Activated naive CD8-positive, alpha-beta T cell treated with anti-CD3 and anti-CD28 coated beads, Interleukin-2, amount 50 U/mL, for 24 hours (primary cell): ENCODE data around the gene COQ9.
"Not testable (repeated sequence)": the region's sequence is repeated elsewhere in the genome, so short reads cannot be mapped to it uniquely, and the experiment has no call there.

Experiments
- ATAC-seq: fragments of 150-1000 bp; cut with Tn5 transposase; one replicate; pipeline ENCODE4 v1.10.0; 2021
- DNase-seq: peaks from one replicate; pipeline ENCODE4 v3.0.0; 2021
- H3K27ac Mint-ChIP-seq: one replicate; pipeline ENCODE4 v1.8.0; 2021; ENCODE audit warnings: mild to moderate bottlenecking, mixed read lengths
- H3K27me3 Mint-ChIP-seq: one replicate; pipeline ENCODE4 v1.8.0; 2021; ENCODE audit warnings: mixed read lengths
- H3K36me3 Mint-ChIP-seq: one replicate; pipeline ENCODE4 v1.8.0; 2021; ENCODE audit warnings: low read depth, mixed read lengths
- H3K4me1 Mint-ChIP-seq: one replicate; pipeline ENCODE4 v1.8.0; 2021; ENCODE audit warnings: mixed read lengths
- H3K4me3 Mint-ChIP-seq: one replicate; pipeline ENCODE4 v1.8.0; 2021; ENCODE audit warnings: mild to moderate bottlenecking, moderate library complexity, mixed read lengths
- H3K9me3 Mint-ChIP-seq: one replicate; pipeline ENCODE4 v1.8.0; 2021; ENCODE audit warnings: mixed read lengths

COQ9 gene

DNA sequence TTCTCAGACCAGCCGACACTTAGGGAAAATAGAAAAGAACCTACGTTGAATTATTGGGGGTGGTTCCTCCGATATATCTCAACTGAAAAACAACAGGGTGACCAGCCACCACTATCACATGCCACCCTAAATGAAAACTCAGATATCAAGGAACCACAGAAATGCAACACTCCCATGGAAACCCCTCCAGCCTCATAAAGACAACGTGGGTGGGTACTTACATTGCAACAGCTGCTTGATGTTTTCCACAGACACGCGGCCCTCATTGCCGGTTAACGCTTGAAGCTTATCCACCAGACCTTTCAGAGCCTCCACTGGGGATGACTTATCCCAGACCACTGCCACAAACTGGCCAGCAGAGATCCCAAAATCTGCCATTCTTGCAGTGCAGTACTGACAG lies 6.7 kb upstream of the COQ9 start:
- H3K36me3 Mint-ChIP-seq, result peaks cover 57% of the 10 kb centered on the region
- peaks cover 22% of the 10 kb centered on the region for H3K4me1 Mint-ChIP-seq
- H3K4me3 Mint-ChIP-seq, DNase-seq, ATAC-seq, H3K27ac Mint-ChIP-seq, H3K27me3 Mint-ChIP-seq: not testable (repeated sequence)
- peaks cover 15% of the 10 kb centered on the region for H3K9me3 Mint-ChIP-seq

DNA sequence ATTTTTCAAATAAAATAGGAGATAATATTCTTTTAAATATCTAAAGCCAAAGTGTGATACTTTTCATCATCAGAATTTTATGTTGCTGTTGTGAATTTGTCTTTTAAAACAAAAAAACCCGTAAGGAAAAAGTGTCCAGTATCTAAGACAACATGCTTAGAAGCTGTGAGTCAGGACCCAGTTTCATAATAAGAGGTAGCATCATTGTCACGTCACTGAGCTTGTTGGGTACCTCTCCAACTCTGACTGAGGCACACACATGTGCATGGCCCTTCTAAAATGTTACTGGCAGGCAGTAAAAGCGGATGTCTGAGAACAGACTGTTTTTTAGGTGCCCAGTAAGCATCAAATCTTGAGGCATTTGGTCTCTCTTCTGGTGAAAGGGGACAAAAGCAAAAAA lies 2.6 kb upstream of the COQ9 start:
- peak overlapping the region; percentile 28 for H3K4me3 Mint-ChIP-seq
- H3K36me3 Mint-ChIP-seq, result peaks cover 40% of the 10 kb centered on the region
- ATAC-seq (no peak), DNase-seq (no peak)
- H3K27ac Mint-ChIP-seq, result no peak overlapping the region
- H3K27me3 Mint-ChIP-seq, result no peaks in the 10 kb centered on the region
- peaks cover 45% of the 10 kb centered on the region for H3K4me1 Mint-ChIP-seq
- H3K9me3 Mint-ChIP-seq, result peaks cover 15% of the 10 kb centered on the region

DNA sequence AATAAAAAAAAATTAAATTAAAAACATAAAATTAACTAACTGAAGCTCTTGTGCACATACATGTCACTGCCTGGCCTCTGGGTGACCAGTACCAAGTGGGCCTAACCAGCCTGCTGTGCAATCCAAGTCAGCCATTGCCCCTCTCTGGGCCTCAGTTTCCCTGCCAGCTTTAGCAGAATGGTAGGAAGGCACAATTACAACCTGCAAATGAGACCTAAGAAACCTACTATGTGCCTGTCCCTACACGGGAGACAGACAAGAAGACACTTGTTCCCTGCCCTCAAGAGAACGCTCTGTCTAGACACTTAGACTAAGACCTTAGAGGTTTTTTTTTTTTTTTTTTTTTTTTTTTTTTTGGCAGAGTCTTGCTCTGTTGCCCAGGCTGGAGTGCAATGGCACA lies 1.8 kb upstream of the COQ9 start:
- H3K36me3 Mint-ChIP-seq, result peaks cover 32% of the 10 kb centered on the region
- H3K27ac Mint-ChIP-seq, result no peak overlapping the region
- no peak for DNase-seq
- peaks cover 10% of the 10 kb centered on the region for H3K9me3 Mint-ChIP-seq
- H3K27me3 Mint-ChIP-seq, result no peaks in the 10 kb centered on the region
- no peak for ATAC-seq
- peak overlapping the region; percentile 94 for H3K4me3 Mint-ChIP-seq
- peaks cover 45% of the 10 kb centered on the region for H3K4me1 Mint-ChIP-seq

- peak overlapping the region; percentile 89 for H3K27ac Mint-ChIP-seq
- no peaks in the 10 kb centered on the region for H3K27me3 Mint-ChIP-seq
- DNase-seq, result peak; percentile 30
- H3K36me3 Mint-ChIP-seq, result peaks cover 21% of the 10 kb centered on the region
- peak overlapping the region; percentile 94 for H3K4me3 Mint-ChIP-seq
- ATAC-seq, result peak; percentile 30
- H3K4me1 Mint-ChIP-seq, result peaks cover 43% of the 10 kb centered on the region
- H3K9me3 Mint-ChIP-seq, result peaks cover 2% of the 10 kb centered on the region
Observed at GRCh38 chr16:57446531-57447185, 621 bp upstream of the COQ9 start.

DNA sequence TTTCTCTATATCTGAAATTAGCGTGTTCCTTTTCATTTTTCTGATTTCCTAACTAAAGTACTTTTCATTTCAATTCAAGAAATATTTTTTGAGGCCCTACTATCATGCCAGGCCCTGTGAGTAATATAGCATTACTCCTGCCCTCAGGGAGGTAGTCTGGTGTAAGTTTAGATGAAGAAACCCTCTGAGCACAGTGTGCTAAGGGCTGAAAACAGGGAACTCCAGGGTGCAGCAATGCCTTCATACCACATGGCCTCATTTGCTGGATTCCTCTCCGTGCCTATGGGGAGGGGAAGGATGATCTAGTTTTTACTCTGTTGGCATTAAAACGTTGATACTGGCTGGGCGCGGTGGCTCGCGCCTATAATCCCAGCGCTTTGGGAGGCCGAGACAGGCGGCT lies 4.7 kb downstream of the COQ9 start:
- H3K9me3 Mint-ChIP-seq, result no peaks in the 10 kb centered on the region
- no peak for DNase-seq
- no peaks in the 10 kb centered on the region for H3K27me3 Mint-ChIP-seq
- no peak overlapping the region for H3K27ac Mint-ChIP-seq
- no peak overlapping the region for H3K4me3 Mint-ChIP-seq
- peaks cover 23% of the 10 kb centered on the region for H3K4me1 Mint-ChIP-seq
- peaks cover 32% of the 10 kb centered on the region for H3K36me3 Mint-ChIP-seq
- no peak for ATAC-seq

- Mint-ChIP-seq H3K27ac (peak within 1 kb of the TSS; percentile 99), H3K4me3 (peak within 1 kb of the TSS; percentile 99), H3K36me3 (peaks cover 20% of the 10 kb centered on the region), H3K27me3 (no peaks in the 10 kb centered on the region), H3K4me1 (peaks cover 25% of the 10 kb centered on the region), H3K9me3 (no peaks in the 10 kb centered on the region)
- ATAC-seq (peak; percentile 91), DNase-seq (peak; percentile 96)
Observed at GRCh38 chr16:57462209-57462977, 15.1 kb downstream of the COQ9 start, which contains the start of gene POLR2C. TSS of gene POLR2C (plus strand) at chr16:57462679. CDS start at chr16:57462725, 46 bp downstream.

GRCh38 chr16:57462978-57463362 lies 15.7 kb downstream of the COQ9 start:
- H3K27ac Mint-ChIP-seq, result peak overlapping the region; percentile 99
- H3K4me1 Mint-ChIP-seq, result peaks cover 25% of the 10 kb centered on the region
- peaks cover 23% of the 10 kb centered on the region for H3K36me3 Mint-ChIP-seq
- no peaks in the 10 kb centered on the region for H3K9me3 Mint-ChIP-seq
- H3K27me3 Mint-ChIP-seq, result no peaks in the 10 kb centered on the region
- peak overlapping the region; percentile 99 for H3K4me3 Mint-ChIP-seq
- ATAC-seq, result no peak
- DNase-seq, result no peak

DNA sequence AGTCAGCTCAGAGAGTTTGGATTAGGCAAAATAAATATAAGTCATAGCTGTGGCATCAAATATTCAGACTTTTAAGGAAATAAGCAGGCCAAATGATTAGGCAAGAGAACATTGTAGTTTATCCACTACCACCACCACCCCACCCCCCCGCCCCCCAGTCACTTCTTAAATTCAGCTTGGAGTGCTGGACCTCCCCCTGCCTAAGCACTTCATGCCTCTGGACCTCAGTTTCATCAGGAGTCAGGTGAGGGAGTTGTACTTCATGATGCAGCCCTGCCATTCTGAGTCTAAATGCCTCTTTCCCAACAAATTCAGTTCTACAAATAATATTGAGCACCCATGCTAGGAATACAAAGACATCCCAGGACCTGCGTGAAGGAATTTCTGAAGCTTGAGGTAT lies 17.2 kb downstream of the COQ9 start:
- Mint-ChIP-seq H3K4me1 (peaks cover 25% of the 10 kb centered on the region), H3K27me3 (no peaks in the 10 kb centered on the region), H3K27ac (peak overlapping the region; percentile 61), H3K4me3 (peak overlapping the region; percentile 99), H3K9me3 (no peaks in the 10 kb centered on the region), H3K36me3 (peaks cover 30% of the 10 kb centered on the region)
- DNase-seq, result no peak
- ATAC-seq, result no peak

GRCh38 chr16:57468346-57468745 lies 21.1 kb downstream of the COQ9 start:
- Mint-ChIP-seq H3K9me3 (no peaks in the 10 kb centered on the region), H3K36me3 (peaks cover 42% of the 10 kb centered on the region), H3K27ac (peak overlapping the region; percentile 48)

GRCh38 chr16:57469046-57469445 lies 21.8 kb downstream of the COQ9 start:
- no peak for DNase-seq
- H3K4me3 Mint-ChIP-seq, result no peak overlapping the region
- no peaks in the 10 kb centered on the region for H3K9me3 Mint-ChIP-seq
- no peak overlapping the region for H3K27ac Mint-ChIP-seq
- H3K27me3 Mint-ChIP-seq, result no peaks in the 10 kb centered on the region
- peaks cover 39% of the 10 kb centered on the region for H3K36me3 Mint-ChIP-seq
- no peak for ATAC-seq
- H3K4me1 Mint-ChIP-seq, result peaks cover 11% of the 10 kb centered on the region

More at GRCh38 chr16:57468346-57468745, 21.1 kb downstream of the COQ9 start:
- no peaks in the 10 kb centered on the region for H3K27me3 Mint-ChIP-seq
- no peak overlapping the region for H3K4me3 Mint-ChIP-seq
- no peak for DNase-seq
- ATAC-seq, result no peak
- H3K4me1 Mint-ChIP-seq, result peaks cover 18% of the 10 kb centered on the region

DNA sequence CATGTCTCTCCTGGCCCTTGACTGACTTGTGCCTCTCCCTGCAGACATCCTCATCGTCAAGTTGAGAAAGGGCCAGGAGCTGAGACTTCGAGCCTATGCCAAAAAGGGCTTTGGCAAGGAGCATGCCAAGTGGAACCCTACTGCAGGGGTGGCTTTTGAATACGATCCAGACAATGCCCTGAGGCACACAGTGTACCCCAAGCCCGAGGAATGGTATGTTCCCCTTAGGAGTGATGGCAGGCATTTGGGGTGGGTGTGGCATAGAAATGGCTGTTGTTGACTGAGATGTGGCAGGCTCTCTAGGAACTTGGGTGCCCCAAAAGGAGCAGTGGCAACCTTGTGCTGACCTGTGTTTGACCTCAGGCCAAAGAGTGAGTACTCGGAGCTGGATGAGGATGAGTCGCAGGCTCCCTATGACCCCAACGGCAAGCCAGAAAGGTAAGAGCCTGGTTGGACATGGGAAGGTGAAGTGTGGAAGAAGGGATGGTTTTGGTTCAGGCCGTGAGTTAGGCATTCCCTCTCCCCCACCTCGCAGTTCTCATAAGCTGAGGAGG lies 22.7 kb downstream of the COQ9 start:
- H3K9me3 Mint-ChIP-seq, result no peaks in the 10 kb centered on the region
- H3K27me3 Mint-ChIP-seq, result no peaks in the 10 kb centered on the region
- H3K4me1 Mint-ChIP-seq, result peaks cover 4% of the 10 kb centered on the region
- no peak for DNase-seq
- H3K36me3 Mint-ChIP-seq, result peaks cover 32% of the 10 kb centered on the region
- H3K27ac Mint-ChIP-seq, result no peak overlapping the region
- no peak for ATAC-seq
- H3K4me3 Mint-ChIP-seq, result no peak overlapping the region

GRCh38 chr16:57470711-57471110 lies 23.4 kb downstream of the COQ9 start:
- Mint-ChIP-seq H3K4me3 (no peak overlapping the region), H3K27me3 (no peaks in the 10 kb centered on the region), H3K36me3 (peaks cover 30% of the 10 kb centered on the region), H3K9me3 (no peaks in the 10 kb centered on the region), H3K27ac (peak overlapping the region; percentile 27), H3K4me1 (peaks cover 5% of the 10 kb centered on the region)
- DNase-seq (no peak), ATAC-seq (no peak)

GRCh38 chr16:57471209-57471608 lies 23.9 kb downstream of the COQ9 start:
- H3K4me1 Mint-ChIP-seq, result peaks cover 7% of the 10 kb centered on the region
- H3K4me3 Mint-ChIP-seq, result no peak overlapping the region
- DNase-seq (no peak), ATAC-seq (no peak)
- peaks cover 25% of the 10 kb centered on the region for H3K36me3 Mint-ChIP-seq
- H3K27me3 Mint-ChIP-seq, result no peaks in the 10 kb centered on the region
- H3K9me3 Mint-ChIP-seq, result no peaks in the 10 kb centered on the region
- H3K27ac Mint-ChIP-seq, result peak overlapping the region; percentile 27

GRCh38 chr16:57471852-57472664 lies 24.8 kb downstream of the COQ9 start:
- H3K36me3 Mint-ChIP-seq, result peaks cover 24% of the 10 kb centered on the region
- ATAC-seq, result no peak

More at GRCh38 chr16:57471852-57472664, 24.8 kb downstream of the COQ9 start:
- no peaks in the 10 kb centered on the region for H3K9me3 Mint-ChIP-seq
- H3K4me1 Mint-ChIP-seq, result peaks cover 11% of the 10 kb centered on the region
- H3K4me3 Mint-ChIP-seq, result no peak overlapping the region
- DNase-seq, result no peak
- H3K27ac Mint-ChIP-seq, result peak overlapping the region; percentile 32
- H3K27me3 Mint-ChIP-seq, result no peaks in the 10 kb centered on the region
